Left ventricle myocardium superior (tissue), 1 donor: Measurements from ENCODE around the gene KIF5C. TPM values are rescaled to one million over a fixed set of nuclear protein-coding genes. Genes with fewer than 3 reads are reported as not detected.

Experiments used
- total RNA-seq: library from RNA; stranded (reverse); fragmentation: NEBNext Ultra II Directional; extraction: Animal tissue kit (Norgen Biotek cat#: 25700); gene quantifications from one replicate; pipeline ENCODE4 v1.2.1, GENCODE V29; 2021
- donor health status: DM: no; HTN: yes; CAD: no; lungs with severe emphysema.

KIF5C gene
- total RNA-seq, 1 donor from 2014 or later, result 0.52 TPM

Other genes starting within 250 kb of the KIF5C start
- 24.2 TPM for gene EPC2, start 230.5 kb upstream of the KIF5C start, total RNA-seq
- gene LYPD6B, start 163.5 kb downstream of the KIF5C start, total RNA-seq, result not detected